Measurements from ENCODE around the gene SLC38A10. TPM values are rescaled to one million over a fixed set of nuclear protein-coding genes. Genes with fewer than 3 reads are reported as not detected.

Gene SLC38A10
- total and polyA plus RNA-seq, 2 of the 13 experiments (the other 11 are each of a cell fraction or from before 2014, with no cell fraction given) = 23.4 to 55.8 TPM

DNA sequence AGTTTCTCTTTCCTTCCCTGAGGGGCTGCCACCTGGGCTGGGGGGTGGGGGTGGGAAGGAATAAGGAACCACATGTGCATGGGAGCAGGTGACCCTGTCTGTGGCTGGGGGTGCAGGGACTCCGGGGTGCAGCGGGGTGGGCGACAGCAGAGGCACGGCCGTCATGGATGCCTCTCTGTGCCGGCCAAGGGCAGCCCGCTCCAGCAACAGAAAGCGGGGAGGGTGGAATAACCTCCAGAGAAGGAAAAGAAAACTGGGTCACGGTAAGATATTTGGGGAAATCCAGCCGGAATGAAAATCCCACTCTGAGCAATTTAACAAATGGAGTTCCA lies 51.8 kb downstream of the SLC38A10 start:
- intact Hi-C loops (cut with micrococcal nuclease; ENCODE audit: unreplicated experiment) = no loop called here
- no TSS peak for BruUV-seq (replicated peaks)
- ChIA-PET CTCF (ENCODE audit: low intra/inter-chr PET ratio, low total read pairs) (no interaction called here), POLR2A (no interaction called here)
- no peak overlapping the region for H3K4me2 ChIP-seq (ENCODE audit: low read depth, low read length)
- no peaks in the 10 kb centered on the region for H3K9me3 ChIP-seq (ENCODE audit: low read length)
- no peak overlapping the region for H2AFZ ChIP-seq (ENCODE audit: low read length)
- 95% methylated on average over 10 of the region's 10 CpGs for WGBS (ENCODE audit: low lambda C conversion rate)
- H4K20me1 ChIP-seq (ENCODE audit: insufficient read depth, low read length) = peaks cover 4% of the 10 kb centered on the region; the same call in 1 of the 2 replicates
- peaks cover 4 to 6% of the 10 kb centered on the region in 2 experiments; a peak in 1 of 5 replicates for H3K36me3 ChIP-seq (replicated peaks in 1 of 2; ENCODE audit: control insufficient read depth in 1 of 2, insufficient read depth in 2 of 2, low read length in 2 of 2)
- no peak overlapping the region for H3K4me3 ChIP-seq (replicated peaks in 1 of 3; ENCODE audit: insufficient read depth in 1 of 3, low read depth in 2 of 3, low read length in 3 of 3)
- TF ChIP-seq POLR2G (IDR thresholded peaks at IDR 0.05; ENCODE audit: low read depth, low read length) (peak; percentile 7; the same call in 1 of the 2 replicates), ZBTB20 (CRISPR knock-in tag; IDR thresholded peaks at IDR 0.05; ENCODE audit: borderline replicate concordance, low read depth) (no peak), AGO2 (optimal IDR thresholded peaks at IDR 0.05; ENCODE audit: low read depth, low read length) (peak; percentile 4), POLR2A (IDR thresholded peaks at IDR 0.05; ENCODE audit: insufficient read depth in 1 of 2, low read depth in 2 of 2, low read length in 2 of 2) (peak in 1 of 2 experiments; percentile 31; a peak in 1 of 4 replicates)
- H3K79me2 ChIP-seq (ENCODE audit: insufficient read depth, low read length) = peaks cover 25% of the 10 kb centered on the region
- FAIRE-seq = no peak
- DNase-seq (ENCODE audit: low spot score) = no peak
- H3K27ac ChIP-seq (ENCODE audit: extremely low read length, insufficient read depth, low read length) = no peak overlapping the region
- in situ Hi-C loops (cut with HindIII; ENCODE audit: extremely low pct_ligation_motif_present, low pct_unique_long_range_greater_than_20kb) = no loop called here
- H3K4me1 ChIP-seq (ENCODE audit: insufficient read depth, low read length) = peaks cover 35% of the 10 kb centered on the region
- no peak overlapping the region for H3K9ac ChIP-seq (ENCODE audit: insufficient read depth, low read depth, low read length)
- no peak for ATAC-seq
- no peaks in the 10 kb centered on the region; a peak in 1 of 5 replicates for H3K27me3 ChIP-seq (ENCODE audit: control insufficient read depth in 1 of 2, insufficient read depth in 2 of 2, low read length in 2 of 2)

DNA sequence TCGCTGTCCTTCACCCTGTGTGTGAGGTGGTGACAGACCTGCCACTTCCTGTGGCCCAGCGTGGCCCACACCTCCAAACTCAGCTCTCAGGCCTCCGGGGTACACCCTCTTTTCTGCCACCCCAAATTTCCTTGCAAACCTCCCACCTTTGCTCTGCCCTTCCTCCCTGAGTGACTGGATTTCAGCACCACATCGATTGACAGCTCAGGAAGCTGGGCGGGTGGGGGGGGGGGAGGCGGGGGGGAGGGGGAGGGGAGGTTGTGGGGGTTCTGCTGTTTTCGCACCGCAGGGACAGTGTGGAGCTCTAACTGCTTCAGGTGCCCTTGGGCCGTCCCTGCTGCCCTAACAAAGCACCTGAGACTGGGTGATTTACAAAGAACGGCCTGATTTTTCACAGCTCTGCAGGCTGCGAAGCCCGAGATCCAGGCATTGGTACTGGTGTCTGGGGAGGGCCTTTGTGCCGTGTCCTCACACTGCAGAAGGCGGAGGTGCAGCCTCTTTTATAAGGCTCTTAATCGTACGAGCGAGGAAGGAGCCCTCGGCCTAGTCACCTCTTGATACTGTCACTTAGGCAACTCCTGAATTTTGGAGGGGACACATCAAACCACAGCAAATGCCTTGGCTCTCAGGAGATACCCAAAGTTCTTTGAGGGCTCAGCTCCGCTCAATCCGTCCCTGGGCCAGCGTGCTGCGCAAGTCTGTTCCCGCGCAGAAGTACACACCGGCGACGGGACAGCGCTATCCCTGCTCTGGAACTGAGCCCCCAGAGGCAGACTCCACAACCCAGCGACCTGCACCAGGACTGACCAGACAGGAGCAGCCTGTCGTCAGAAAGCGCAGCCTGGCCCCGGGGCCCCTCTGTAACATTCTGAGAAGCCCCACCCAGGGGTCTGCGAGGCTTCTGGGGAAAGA lies 52.4 kb downstream of the SLC38A10 start:
- no peak for ATAC-seq
- H3K27me3 ChIP-seq (ENCODE audit: control insufficient read depth in 1 of 2, insufficient read depth in 2 of 2, low read length in 2 of 2) = no peaks in the 10 kb centered on the region; a peak in 1 of 5 replicates
- no peak for FAIRE-seq
- peaks cover 31% of the 10 kb centered on the region for H3K79me2 ChIP-seq (ENCODE audit: insufficient read depth, low read length)
- no peak overlapping the region for H3K27ac ChIP-seq (ENCODE audit: extremely low read length, insufficient read depth, low read length)
- DNase-seq (ENCODE audit: low spot score) = no peak
- peaks cover 4 to 6% of the 10 kb centered on the region in 2 experiments; a peak in 1 of 5 replicates for H3K36me3 ChIP-seq (replicated peaks in 1 of 2; ENCODE audit: control insufficient read depth in 1 of 2, insufficient read depth in 2 of 2, low read length in 2 of 2)
- H4K20me1 ChIP-seq (ENCODE audit: insufficient read depth, low read length) = peaks cover 5% of the 10 kb centered on the region; the same call in 1 of the 2 replicates
- CTCF ChIA-PET (ENCODE audit: low intra/inter-chr PET ratio, low total read pairs) = interaction anchor here (2.4 kb wide), 1 partner anchor 100 kb away, joined by 28 read pairs; no protein-coding TSS in a partner anchor
- H3K9ac ChIP-seq (ENCODE audit: insufficient read depth, low read depth, low read length) = no peak overlapping the region
- no peak overlapping the region for H3K4me3 ChIP-seq (replicated peaks in 1 of 3; ENCODE audit: insufficient read depth in 1 of 3, low read depth in 2 of 3, low read length in 3 of 3)
- H3K4me1 ChIP-seq (ENCODE audit: insufficient read depth, low read length) = peaks cover 40% of the 10 kb centered on the region
- intact Hi-C loops (cut with micrococcal nuclease; ENCODE audit: unreplicated experiment) = no loop called here
- no peak overlapping the region for H2AFZ ChIP-seq (ENCODE audit: low read length)
- WGBS (ENCODE audit: low lambda C conversion rate) = 89% methylated on average over 33 of the region's 33 CpGs
- no peak overlapping the region for H3K4me2 ChIP-seq (ENCODE audit: low read depth, low read length)
- in situ Hi-C loops (cut with HindIII; ENCODE audit: extremely low pct_ligation_motif_present, low pct_unique_long_range_greater_than_20kb) = no loop called here
- no peaks in the 10 kb centered on the region for H3K9me3 ChIP-seq (ENCODE audit: low read length)
- BruUV-seq (replicated peaks) = TSS peak; percentile 27
- POLR2A ChIA-PET = interaction anchor here (1.3 kb wide), 1 partner anchor 20 kb away, joined by 6 read pairs; the partner anchor contains the start of gene CEP131
- no peak for TF ChIP-seq ZNF570 (CRISPR knock-in tag; IDR thresholded peaks at IDR 0.05; ENCODE audit: borderline replicate concordance)
- peak; percentile 78 for TF ChIP-seq RBM22 (optimal IDR thresholded peaks at IDR 0.05; ENCODE audit: low read length)
- TF ChIP-seq POLR2G (IDR thresholded peaks at IDR 0.05; ENCODE audit: low read depth, low read length) = peak; percentile 59
- 0 out of 2 replicates have a peak, but pooled peaks have one; percentile 41 for TF ChIP-seq HOXA3 (CRISPR knock-in tag; IDR thresholded peaks at IDR 0.05)
- no peak for TF ChIP-seq MAF1 (CRISPR knock-in tag; IDR thresholded peaks at IDR 0.05; ENCODE audit: borderline replicate concordance)
- TF ChIP-seq SIX1 (CRISPR knock-in tag; IDR thresholded peaks at IDR 0.05; ENCODE audit: borderline replicate concordance) = no peak
- 0 out of 2 replicates have a peak, but pooled peaks have one; percentile 18 for TF ChIP-seq SALL2 (CRISPR knock-in tag; IDR thresholded peaks at IDR 0.05)
- TF ChIP-seq, protein P1, sequence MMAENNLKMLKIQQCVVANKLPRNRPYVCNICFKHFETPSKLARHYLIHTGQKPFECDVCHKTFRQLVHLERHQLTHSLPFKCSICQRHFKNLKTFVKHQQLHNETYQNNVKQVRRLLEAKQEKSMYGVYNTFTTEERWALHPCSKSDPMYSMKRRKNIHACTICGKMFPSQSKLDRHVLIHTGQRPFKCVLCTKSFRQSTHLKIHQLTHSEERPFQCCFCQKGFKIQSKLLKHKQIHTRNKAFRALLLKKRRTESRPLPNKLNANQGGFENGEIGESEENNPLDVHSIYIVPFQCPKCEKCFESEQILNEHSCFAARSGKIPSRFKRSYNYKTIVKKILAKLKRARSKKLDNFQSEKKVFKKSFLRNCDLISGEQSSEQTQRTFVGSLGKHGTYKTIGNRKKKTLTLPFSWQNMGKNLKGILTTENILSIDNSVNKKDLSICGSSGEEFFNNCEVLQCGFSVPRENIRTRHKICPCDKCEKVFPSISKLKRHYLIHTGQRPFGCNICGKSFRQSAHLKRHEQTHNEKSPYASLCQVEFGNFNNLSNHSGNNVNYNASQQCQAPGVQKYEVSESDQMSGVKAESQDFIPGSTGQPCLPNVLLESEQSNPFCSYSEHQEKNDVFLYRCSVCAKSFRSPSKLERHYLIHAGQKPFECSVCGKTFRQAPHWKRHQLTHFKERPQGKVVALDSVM (CRISPR knock-in tag; IDR thresholded peaks at IDR 0.05) = no peak
- TF ChIP-seq ZNF768 (CRISPR knock-in tag; IDR thresholded peaks at IDR 0.05) = no peak
- TF ChIP-seq, protein P2, sequence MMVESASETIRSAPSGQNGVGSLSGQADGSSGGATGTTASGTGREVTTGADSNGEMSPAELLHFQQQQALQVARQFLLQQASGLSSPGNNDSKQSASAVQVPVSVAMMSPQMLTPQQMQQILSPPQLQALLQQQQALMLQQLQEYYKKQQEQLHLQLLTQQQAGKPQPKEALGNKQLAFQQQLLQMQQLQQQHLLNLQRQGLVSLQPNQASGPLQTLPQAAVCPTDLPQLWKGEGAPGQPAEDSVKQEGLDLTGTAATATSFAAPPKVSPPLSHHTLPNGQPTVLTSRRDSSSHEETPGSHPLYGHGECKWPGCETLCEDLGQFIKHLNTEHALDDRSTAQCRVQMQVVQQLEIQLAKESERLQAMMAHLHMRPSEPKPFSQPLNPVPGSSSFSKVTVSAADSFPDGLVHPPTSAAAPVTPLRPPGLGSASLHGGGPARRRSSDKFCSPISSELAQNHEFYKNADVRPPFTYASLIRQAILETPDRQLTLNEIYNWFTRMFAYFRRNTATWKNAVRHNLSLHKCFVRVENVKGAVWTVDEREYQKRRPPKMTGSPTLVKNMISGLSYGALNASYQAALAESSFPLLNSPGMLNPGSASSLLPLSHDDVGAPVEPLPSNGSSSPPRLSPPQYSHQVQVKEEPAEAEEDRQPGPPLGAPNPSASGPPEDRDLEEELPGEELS (CRISPR knock-in tag; IDR thresholded peaks at IDR 0.05) = no peak

Data from HepG2 (cell line).